B cell (primary cell): ENCODE data around the gene TANC1. TPM values are rescaled to one million over a fixed set of nuclear protein-coding genes. Genes with fewer than 3 reads are reported as not detected.

Source experiments
- ATAC-seq: fragments of 200-7000 bp; cut with Tn5 transposase; one replicate; pipeline ENCODE4 v1.10.0; 2021; ENCODE audit warnings: low read depth, mild to moderate bottlenecking, moderate number of reproducible peaks, moderate library complexity
- CTCF ChIA-PET: fragments of 350-600 bp; sonication (Branson Sonifier 250); formaldehyde crosslinking; loops from one replicate; lab custom pipeline; 2021; ENCODE audit warnings: antibody characterized with exemption, inconsistent platforms; lab: Charles Lee
- POLR2A ChIA-PET: fragments of 350-600 bp; sonication (Branson Sonifier 250); formaldehyde crosslinking; loops from one replicate; lab custom pipeline; 2021; ENCODE audit warnings: antibody characterized with exemption; lab: Charles Lee
- DNase-seq: peaks from one replicate; pipeline ENCODE4 v3.0.0; 2013
- H2AFZ ChIP-seq: 2 replicates; pipeline ENCODE4 v1.6.1; 2012; ENCODE audit warnings: mild to moderate bottlenecking, low read depth, low read length; ENCODE audit not compliant: insufficient read depth, poor library complexity, severe bottlenecking
- H3K27ac ChIP-seq, 2 donors: 1 replicate in 1 of 2; 2 replicates in 1 of 2; pipeline ENCODE4 v1.5.1; 2012 to 2013; ENCODE audit warnings: low read length in 2 of 2, mild to moderate bottlenecking in 2 of 2, moderate library complexity in 1 of 2
- H3K27me3 ChIP-seq, 4 experiments: fragments of 200-600 bp in 1 of 4; sonication (generic) in 1 of 4; replicated peaks in 1 of 4; 1 replicate in 2 of 4; 2 replicates in 2 of 4; pipeline versions ENCODE4 v1.6.1 to v1.7.0; 2013 to 2016; ENCODE audit warnings: low read length in 3 of 4, mild to moderate bottlenecking in 2 of 4, mixed read lengths in 1 of 4, moderate library complexity in 1 of 4; ENCODE audit not compliant: insufficient read depth in 4 of 4, control insufficient read depth in 3 of 4; ENCODE audit errors: control extremely low read depth in 1 of 4
- H3K36me3 ChIP-seq, 2 experiments: replicated peaks in 1 of 2; 1 replicate in 1 of 2; 2 replicates in 1 of 2; pipeline versions ENCODE4 v1.6.1 to v1.7.1; 2013; ENCODE audit warnings: low read length in 1 of 2; ENCODE audit not compliant: insufficient read depth in 2 of 2, control insufficient read depth in 1 of 2; ENCODE audit errors: control extremely low read depth in 1 of 2, extremely low read depth in 1 of 2
- H3K4me1 ChIP-seq, 2 donors: fragments of 200-600 bp in 1 of 2; sonication (generic) in 1 of 2; 1 replicate in 1 of 2; 2 replicates in 1 of 2; pipeline versions ENCODE4 v1.5.1 to v1.6.1; 2013 to 2017; ENCODE audit warnings: low read length in 2 of 2; ENCODE audit not compliant: control insufficient read depth in 2 of 2, insufficient read depth in 2 of 2
- H3K4me2 ChIP-seq: replicated peaks from 2 replicates; pipeline ENCODE3; 2012; ENCODE audit warnings: mild to moderate bottlenecking, low read depth, low read length; ENCODE audit not compliant: poor library complexity, severe bottlenecking
- H3K4me3 ChIP-seq, 5 experiments: fragments of 200-600 bp in 1 of 5; sonication (generic) in 1 of 5; 1 replicate in 3 of 5; 2 replicates in 2 of 5; pipeline versions ENCODE4 v1.5.1 to v1.7.0; 2011 to 2016; ENCODE audit warnings: low read length in 4 of 5, mild to moderate bottlenecking in 4 of 5, low read depth in 2 of 5, control low read depth in 1 of 5, moderate library complexity in 1 of 5; ENCODE audit not compliant: insufficient read depth in 1 of 5; ENCODE audit errors: control extremely low read depth in 1 of 5, extremely low read depth in 1 of 5
- H3K79me2 ChIP-seq: fragments of 200-600 bp; sonication (generic); one replicate; pipeline ENCODE4 v1.6.0; 2016; ENCODE audit warnings: low read length; ENCODE audit not compliant: control insufficient read depth, insufficient read depth
- H3K9ac ChIP-seq: fragments of 200-600 bp; sonication (generic); 2 replicates; pipeline ENCODE4 v1.6.1; 2017; ENCODE audit warnings: mild to moderate bottlenecking, low read length, moderate library complexity
- H3K9me3 ChIP-seq, 3 donors: one replicate each; pipeline versions ENCODE4 v1.6.1 to v1.7.1; 2013; ENCODE audit warnings: low read length in 2 of 3; ENCODE audit not compliant: control insufficient read depth in 2 of 3, insufficient read depth in 1 of 3; ENCODE audit errors: control extremely low read depth in 1 of 3
- H4K20me1 ChIP-seq: 2 replicates; pipeline ENCODE4 v1.6.0; 2012; ENCODE audit warnings: mild to moderate bottlenecking, low read length; ENCODE audit not compliant: insufficient read depth, control insufficient read depth, poor library complexity, severe bottlenecking
- H3K27ac Mint-ChIP-seq: one replicate; pipeline ENCODE4 v1.8.0; 2021; ENCODE audit warnings: mixed read lengths
- H3K27me3 Mint-ChIP-seq: one replicate; pipeline ENCODE4 v1.8.0; 2021; ENCODE audit warnings: mixed read lengths
- H3K4me1 Mint-ChIP-seq: one replicate; pipeline ENCODE4 v1.8.0; 2021; ENCODE audit warnings: mixed read lengths
- H3K4me3 Mint-ChIP-seq: one replicate; pipeline ENCODE4 v1.8.0; 2021; ENCODE audit warnings: mixed read lengths
- H3K9me3 Mint-ChIP-seq: one replicate; pipeline ENCODE4 v1.8.0; 2022; ENCODE audit warnings: mixed read lengths; ENCODE audit not compliant: insufficient read depth
- CTCF ChIP-seq: fragments of 200-600 bp; IDR thresholded peaks from one replicate; pipeline ENCODE4 v1.8.0; 2022; ENCODE audit warnings: antibody characterized with exemption, mild to moderate bottlenecking
- EZH2 ChIP-seq: IDR thresholded peaks from 2 replicates; pipeline ENCODE4 v1.6.1; 2012; ENCODE audit warnings: borderline replicate concordance, low read depth, mild to moderate bottlenecking, moderate library complexity, low read length; ENCODE audit not compliant: insufficient read depth, poor library complexity, severe bottlenecking
- WGBS: methylation state at CpG from one replicate; pipeline ENCODE4 v1.1.5; 2013; ENCODE audit warnings: missing lambda C conversion rate; ENCODE audit not compliant: insufficient coverage; 5-methylcytosine and 5-hydroxymethylcytosine counted together
- intact Hi-C: fragments of 100-400 bp; cut with micrococcal nuclease; formaldehyde crosslinking; loops from one replicate; pipeline ENCODE4 v1.10.0; 2022
- polyA plus RNA-seq: library from polyadenylated mRNA; depleted of rRNA; stranded (reverse); fragments of >200 nt; gene quantifications from 2 replicates; pipeline ENCODE4 v1.2.3, GENCODE V29; 2012
- total RNA-seq, 2 donors: library from RNA; stranded (reverse); fragments of 120-200 nt in 1 of 2; gene quantifications; 1 replicate in 1 of 2; 2 replicates in 1 of 2; pipeline versions ENCODE4 v1.2.3 to v1.2.4, GENCODE V29; 2013 to 2022

Gene TANC1
- total and polyA plus RNA-seq, 2 donors (not counting 1 experiment from before 2014, with no cell fraction given): 0.13 TPM; not detected in 1

- DNase-seq: no peak
- H3K27me3 ChIP-seq: no peaks in the 10 kb centered on the region
- Mint-ChIP-seq H3K4me3 (no peak overlapping the region), H3K4me1 (peaks cover 53% of the 10 kb centered on the region), H3K27ac (peak overlapping the region; percentile 42), H3K9me3 (peaks cover 2% of the 10 kb centered on the region), H3K27me3 (no peaks in the 10 kb centered on the region)
- POLR2A ChIA-PET: no interaction called here
- peak overlapping the region; percentile 53 for H2AFZ ChIP-seq
- H3K4me1 ChIP-seq: peaks cover 48 to 51% of the 10 kb centered on the region in 2 donors
- H3K9ac ChIP-seq: no peak overlapping the region
- H3K4me3 ChIP-seq: no peak overlapping the region
- peak overlapping the region; percentile 23 for H3K4me2 ChIP-seq
- ATAC-seq: no peak
- H3K27ac ChIP-seq: peak overlapping the region; percentile 67 to 75
- peaks cover 1 to 19% (median 16%) of the 10 kb centered on the region in 3 donors for H3K9me3 ChIP-seq
- intact Hi-C loops: no loop called here
- H4K20me1 ChIP-seq: no peaks in the 10 kb centered on the region
- CTCF ChIA-PET: no interaction called here
- WGBS: 50% methylated on average over 1 of the region's 2 CpGs
- no peaks in the 10 kb centered on the region for H3K36me3 ChIP-seq
- no peaks in the 10 kb centered on the region for H3K79me2 ChIP-seq
- TF ChIP-seq EZH2 (no peak), CTCF (no peak)
Measured at GRCh38 chr2:159093497-159093896, 125.1 kb downstream of the TANC1 start.

DNA sequence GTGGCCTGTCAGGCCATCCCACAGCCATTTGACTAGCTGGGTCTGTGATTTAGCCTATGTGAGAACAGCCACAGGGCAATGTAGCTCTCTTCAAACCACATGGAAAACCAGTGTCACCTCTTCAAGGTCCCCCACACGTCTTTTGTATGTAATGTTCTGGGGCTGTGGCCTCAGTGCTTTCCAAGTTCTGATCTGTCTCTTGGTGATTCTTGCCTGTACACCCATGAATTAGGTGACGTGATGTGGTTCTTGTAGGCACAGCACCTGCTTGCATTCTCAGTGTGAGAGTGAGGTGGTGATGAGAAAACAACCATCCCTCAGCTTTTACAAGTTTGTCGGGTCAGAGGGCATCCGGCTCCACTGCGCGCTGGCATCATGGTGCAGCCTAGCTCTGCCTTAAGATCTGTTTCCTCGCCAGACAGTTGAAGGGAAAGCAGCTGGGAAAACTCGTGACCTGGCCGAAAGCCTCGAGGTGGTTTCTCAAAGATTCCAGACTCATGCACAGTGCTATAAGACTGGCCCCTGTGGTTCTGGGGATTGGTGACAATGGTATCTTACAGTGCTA is 125.8 kb downstream of the TANC1 start:
- Mint-ChIP-seq H3K4me3 (no peak overlapping the region), H3K27ac (peak overlapping the region; percentile 12), H3K4me1 (peaks cover 47% of the 10 kb centered on the region), H3K9me3 (peaks cover 2% of the 10 kb centered on the region), H3K27me3 (no peaks in the 10 kb centered on the region)
- Histone ChIP-seq H3K9ac (no peak overlapping the region), H2AFZ (peak overlapping the region; percentile 41), H3K27ac (peak overlapping the region in 1 of 2 donors; percentile 11), H3K4me1 (peaks cover 44 to 47% of the 10 kb centered on the region in 2 donors), H3K27me3 (no peaks in the 10 kb centered on the region), H3K4me2 (no peak overlapping the region), H3K36me3 (no peaks in the 10 kb centered on the region), H3K79me2 (no peaks in the 10 kb centered on the region), H3K9me3 (peaks cover 1 to 19% (median 16%) of the 10 kb centered on the region in 3 donors), H4K20me1 (no peaks in the 10 kb centered on the region), H3K4me3 (no peak overlapping the region)
- POLR2A ChIA-PET: interaction anchor here (0.6 kb wide), 1 partner anchor 618 kb away, joined by 3 read pairs; the partner anchor contains the start of gene MARCHF7
- intact Hi-C loops: no loop called here
- TF ChIP-seq CTCF (no peak), EZH2 (no peak)
- 93% methylated on average over 9 of the region's 10 CpGs for WGBS
- DNase-seq (no peak), ATAC-seq (no peak)
- CTCF ChIA-PET: no interaction called here
